H9 (cell line): ENCODE results near the gene ABCC3. TPM values are rescaled to one million over a fixed set of nuclear protein-coding genes. Genes with fewer than 3 reads are reported as not detected.
A peak's percentile ranks its signal among the peaks of the same experiment; 100 is the strongest.

ENCODE experiments used
- DNase-seq: peaks from one replicate; pipeline ENCODE4 v3.0.0-alpha.2; 2017
- H2AFZ ChIP-seq: one replicate; pipeline ENCODE4 v1.6.1; 2013; ENCODE audit warnings: mild to moderate bottlenecking, low read length, control low read depth, moderate library complexity
- H2AK5ac ChIP-seq: 2 replicates; pipeline ENCODE4 v1.6.1; 2013; ENCODE audit warnings: low read length, control low read depth, mixed read lengths; ENCODE audit not compliant: insufficient read length
- H2BK120ac ChIP-seq: one replicate; pipeline ENCODE4 v1.6.1; 2013; ENCODE audit warnings: low read depth, mild to moderate bottlenecking, low read length, control low read depth, inconsistent platforms; ENCODE audit not compliant: poor library complexity, severe bottlenecking
- H2BK12ac ChIP-seq: 2 replicates; pipeline ENCODE4 v1.6.1; 2013; ENCODE audit warnings: low read length, control low read depth, mixed read lengths, low read depth; ENCODE audit not compliant: insufficient read length
- H2BK15ac ChIP-seq: 2 replicates; pipeline ENCODE4 v1.6.1; 2013; ENCODE audit warnings: low read depth, low read length, control low read depth
- H2BK20ac ChIP-seq: one replicate; pipeline ENCODE4 v1.6.1; 2013; ENCODE audit warnings: low read depth, mild to moderate bottlenecking, low read length, control low read depth, inconsistent platforms; ENCODE audit not compliant: poor library complexity, severe bottlenecking
- H2BK5ac ChIP-seq: 2 replicates; pipeline ENCODE4 v1.6.1; 2013; ENCODE audit warnings: low read length, control low read depth, mixed read lengths; ENCODE audit not compliant: insufficient read length
- H3K14ac ChIP-seq: 2 replicates; pipeline ENCODE4 v1.6.1; 2013; ENCODE audit warnings: low read length, control low read depth; ENCODE audit not compliant: insufficient read depth
- H3K18ac ChIP-seq: 2 replicates; pipeline ENCODE4 v1.6.1; 2013; ENCODE audit warnings: low read depth, mild to moderate bottlenecking, mixed read lengths, low read length, control low read depth; ENCODE audit not compliant: insufficient read length
- H3K23ac ChIP-seq: 2 replicates; pipeline ENCODE4 v1.6.1; 2013; ENCODE audit warnings: low read length, control low read depth, mixed read lengths, low read depth; ENCODE audit not compliant: insufficient read length
- H3K23me2 ChIP-seq: 2 replicates; pipeline ENCODE4 v1.6.1; 2013; ENCODE audit warnings: low read depth, mild to moderate bottlenecking, mixed read lengths, low read length, control low read depth; ENCODE audit not compliant: insufficient read length, poor library complexity, severe bottlenecking
- H3K27ac ChIP-seq: 2 replicates; pipeline ENCODE4 v1.5.1; 2013; ENCODE audit warnings: low read length, control low read depth, mixed read lengths, low read depth; ENCODE audit not compliant: insufficient read length
- H3K27me3 ChIP-seq: 2 replicates; pipeline ENCODE4 v1.6.1; 2013; ENCODE audit warnings: low read length, control low read depth, inconsistent platforms; ENCODE audit not compliant: insufficient read depth
- H3K4ac ChIP-seq: 2 replicates; pipeline ENCODE4 v1.6.1; 2013; ENCODE audit warnings: low read depth, mild to moderate bottlenecking, control low read depth, inconsistent platforms, low read length, moderate library complexity
- H3K4me1 ChIP-seq: 2 replicates; pipeline ENCODE4 v1.6.1; 2013; ENCODE audit warnings: low read length, control low read depth, inconsistent platforms; ENCODE audit not compliant: insufficient read depth
- H3K4me2 ChIP-seq: 2 replicates; pipeline ENCODE4 v1.6.1; 2013; ENCODE audit warnings: low read length, control low read depth, mixed read lengths; ENCODE audit not compliant: insufficient read length, insufficient read depth
- H3K56ac ChIP-seq: 2 replicates; pipeline ENCODE4 v1.6.1; 2013; ENCODE audit warnings: low read depth, mild to moderate bottlenecking, mixed read lengths, low read length, control low read depth; ENCODE audit not compliant: insufficient read length
- H3K79me1 ChIP-seq: 2 replicates; pipeline ENCODE4 v1.6.1; 2013; ENCODE audit warnings: low read depth, mild to moderate bottlenecking, moderate library complexity, low read length, control low read depth, inconsistent platforms; ENCODE audit not compliant: insufficient read depth, poor library complexity, severe bottlenecking
- H3K79me2 ChIP-seq: 2 replicates; pipeline ENCODE4 v1.6.1; 2013; ENCODE audit warnings: low read length, control low read depth, inconsistent platforms; ENCODE audit not compliant: insufficient read depth
- H3K9ac ChIP-seq: 2 replicates; pipeline ENCODE4 v1.6.1; 2013; ENCODE audit warnings: low read length, control low read depth, mixed read lengths; ENCODE audit not compliant: insufficient read length; ENCODE audit errors: extremely low read depth
- H3K9me3 ChIP-seq: one replicate; pipeline ENCODE4 v1.6.1; 2013; ENCODE audit warnings: low read depth, low read length, inconsistent platforms; ENCODE audit not compliant: control insufficient read depth
- H3T11ph ChIP-seq: one replicate; pipeline ENCODE4 v1.6.1; 2013; ENCODE audit warnings: mild to moderate bottlenecking, low read length, control low read depth, inconsistent platforms
- H4K20me1 ChIP-seq: one replicate; pipeline ENCODE4 v1.6.1; 2013; ENCODE audit not compliant: control insufficient read depth, insufficient read length, insufficient read depth
- H4K5ac ChIP-seq: 2 replicates; pipeline ENCODE4 v1.6.1; 2013; ENCODE audit warnings: low read depth, mild to moderate bottlenecking, mixed read lengths, low read length, control low read depth; ENCODE audit not compliant: insufficient read length
- H4K8ac ChIP-seq: replicated peaks from 2 replicates; pipeline ENCODE4 v1.6.1; 2013; ENCODE audit warnings: low read length, control low read depth, mixed read lengths, low read depth; ENCODE audit not compliant: insufficient read length
- H4K91ac ChIP-seq: 2 replicates; pipeline ENCODE4 v1.6.1; 2013; ENCODE audit warnings: low read depth, mild to moderate bottlenecking, moderate library complexity, mixed read lengths, low read length, control low read depth; ENCODE audit not compliant: insufficient read length
- H3K27ac Mint-ChIP-seq, 3 experiments: 2 replicates in 2 of 3; 3 replicates in 1 of 3; pipeline ENCODE4 v1.8.0; 2020 to 2021; ENCODE audit warnings: mixed read lengths in 3 of 3, mild to moderate bottlenecking in 1 of 3, moderate library complexity in 1 of 3
- H3K27me3 Mint-ChIP-seq: 2 replicates; pipeline ENCODE4 v1.8.0; 2021; ENCODE audit warnings: low read depth, mild to moderate bottlenecking, moderate library complexity, mixed read lengths
- H3K36me3 Mint-ChIP-seq, 3 experiments: 2 replicates in 2 of 3; 3 replicates in 1 of 3; pipeline ENCODE4 v1.8.0; 2020 to 2021; ENCODE audit warnings: low read depth in 3 of 3, mixed read lengths in 3 of 3; ENCODE audit not compliant: insufficient read depth in 1 of 3
- H3K4me1 Mint-ChIP-seq, 2 experiments: 2 replicates each; pipeline ENCODE4 v1.8.0; 2020; ENCODE audit warnings: mixed read lengths in 2 of 2
- H3K4me3 Mint-ChIP-seq, 2 experiments: 2 replicates in 1 of 2; 3 replicates in 1 of 2; pipeline ENCODE4 v1.8.0; 2020 to 2021; ENCODE audit warnings: mild to moderate bottlenecking in 2 of 2, mixed read lengths in 2 of 2, moderate library complexity in 1 of 2
- H3K9me3 Mint-ChIP-seq, 2 experiments: 2 replicates in 1 of 2; 3 replicates in 1 of 2; pipeline ENCODE4 v1.8.0; 2020; ENCODE audit warnings: mild to moderate bottlenecking in 2 of 2, mixed read lengths in 2 of 2, moderate library complexity in 1 of 2
- WGBS: extraction: QIAGEN DNeasy Blood & Tissue Kit; methylation state at CpG from one replicate; pipeline ENCODE4 v1.1.7; 2013; ENCODE audit warnings: missing lambda C conversion rate, low lambda C conversion rate, mixed read lengths; ENCODE audit not compliant: insufficient read length; ENCODE audit errors: extremely low coverage; 5-methylcytosine and 5-hydroxymethylcytosine counted together
- total RNA-seq: library from RNA; stranded (reverse); gene quantifications from 2 replicates; pipeline ENCODE4 v1.2.1, GENCODE V29; 2021
- TF ChIP-seq, protein P1 (sequence below): fragments of 200-600 bp; sonication (generic); conservative IDR thresholded peaks from 3 replicates; pipeline ENCODE4 v1.8.0; 2021; ENCODE audit warnings: antibody characterized with exemption, mild to moderate bottlenecking

The ABCC3 gene
- total RNA-seq, 1 experiment from 2014 or later: 0.31 TPM

DNA sequence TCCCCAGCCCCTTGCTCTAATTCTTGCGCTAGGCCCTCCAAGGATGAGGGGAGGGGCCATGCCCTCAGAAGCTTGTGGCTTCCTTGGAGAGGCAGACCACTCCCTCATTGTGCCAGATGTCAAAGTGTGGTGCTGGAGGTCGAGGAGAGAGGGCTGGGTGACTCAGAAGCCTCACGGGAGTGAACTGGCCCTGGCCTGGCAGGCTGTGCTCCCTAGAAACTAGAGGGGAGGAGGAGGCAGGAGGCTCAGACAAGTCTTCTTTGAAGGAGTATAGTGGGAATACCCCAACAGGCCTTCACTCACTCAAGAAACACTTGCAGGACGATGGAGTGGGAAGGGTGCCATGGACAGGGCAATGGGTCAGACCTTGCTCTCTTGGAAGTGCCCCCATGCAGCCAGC lies 54.6 kb downstream of the ABCC3 start:
- no CpG with 5 or more reads among the region's 4 CpGs for WGBS
- Histone ChIP-seq H3K23me2 (no peaks in the 10 kb centered on the region), H3K9me3 (no peaks in the 10 kb centered on the region), H3K27me3 (no peaks in the 10 kb centered on the region), H3K4me2 (no peak overlapping the region), H4K8ac (no peak overlapping the region), H4K5ac (no peak overlapping the region), H3K56ac (no peak overlapping the region), H2BK12ac (no peak overlapping the region), H2BK15ac (no peak overlapping the region), H2AK5ac (no peak overlapping the region), H2BK120ac (no peak overlapping the region), H3K27ac (no peak overlapping the region), H3K23ac (no peak overlapping the region), H3K4me1 (no peaks in the 10 kb centered on the region), H3K9ac (no peak overlapping the region), H2AFZ (no peak overlapping the region), H3K14ac (no peak overlapping the region), H3K18ac (no peak overlapping the region), H3T11ph (no peak overlapping the region), H2BK20ac (no peak overlapping the region), H3K4ac (no peak overlapping the region), H2BK5ac (no peak overlapping the region), H4K91ac (no peak overlapping the region), H3K79me1 (no peaks in the 10 kb centered on the region), H4K20me1 (no peaks in the 10 kb centered on the region), H3K79me2 (no peaks in the 10 kb centered on the region)
- TF ChIP-seq, protein P1, sequence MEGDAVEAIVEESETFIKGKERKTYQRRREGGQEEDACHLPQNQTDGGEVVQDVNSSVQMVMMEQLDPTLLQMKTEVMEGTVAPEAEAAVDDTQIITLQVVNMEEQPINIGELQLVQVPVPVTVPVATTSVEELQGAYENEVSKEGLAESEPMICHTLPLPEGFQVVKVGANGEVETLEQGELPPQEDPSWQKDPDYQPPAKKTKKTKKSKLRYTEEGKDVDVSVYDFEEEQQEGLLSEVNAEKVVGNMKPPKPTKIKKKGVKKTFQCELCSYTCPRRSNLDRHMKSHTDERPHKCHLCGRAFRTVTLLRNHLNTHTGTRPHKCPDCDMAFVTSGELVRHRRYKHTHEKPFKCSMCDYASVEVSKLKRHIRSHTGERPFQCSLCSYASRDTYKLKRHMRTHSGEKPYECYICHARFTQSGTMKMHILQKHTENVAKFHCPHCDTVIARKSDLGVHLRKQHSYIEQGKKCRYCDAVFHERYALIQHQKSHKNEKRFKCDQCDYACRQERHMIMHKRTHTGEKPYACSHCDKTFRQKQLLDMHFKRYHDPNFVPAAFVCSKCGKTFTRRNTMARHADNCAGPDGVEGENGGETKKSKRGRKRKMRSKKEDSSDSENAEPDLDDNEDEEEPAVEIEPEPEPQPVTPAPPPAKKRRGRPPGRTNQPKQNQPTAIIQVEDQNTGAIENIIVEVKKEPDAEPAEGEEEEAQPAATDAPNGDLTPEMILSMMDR: no peak
- peaks cover 34 to 49% of the 10 kb centered on the region in 2 experiments for H3K4me1 Mint-ChIP-seq
- DNase-seq: peak; percentile 67
- H3K36me3 Mint-ChIP-seq: peaks cover under 1 to 17% (median 14%) of the 10 kb centered on the region in 3 experiments; a peak in 5 of 7 replicates
- peak overlapping the region in 1 of 3 experiments; percentile 77; a peak in 1 of 7 replicates for H3K27ac Mint-ChIP-seq
- H3K27me3 Mint-ChIP-seq: no peaks in the 10 kb centered on the region
- H3K9me3 Mint-ChIP-seq: no peaks in the 10 kb centered on the region; a peak in 1 of 5 replicates
- no peak overlapping the region for H3K4me3 Mint-ChIP-seq
